SK-N-SH (cell line): ENCODE results near the gene LRRC8E. TPM values are rescaled to one million over a fixed set of nuclear protein-coding genes. Genes with fewer than 3 reads are reported as not detected.

ENCODE experiments used
- CTCF ChIA-PET: fragments of 300-600, 350-600 bp; formaldehyde crosslinking; extraction: SDS; loops from one replicate; lab custom pipeline; 2021; lab: Yijun Ruan, JAX
- POLR2A ChIA-PET: fragments of 350-600 bp; sonication (Branson Sonifier 250); formaldehyde crosslinking; extraction: SDS; loops from one replicate; lab custom pipeline; 2020; ENCODE audit warnings: antibody characterized with exemption, inconsistent platforms; lab: Yijun Ruan, JAX
- DNase-seq: peaks from one replicate; pipeline ENCODE4 v3.0.0; 2012
- H2AFZ ChIP-seq: fragments of 200-600 bp; sonication (generic); 2 replicates; pipeline ENCODE4 v1.8.1; 2016; ENCODE audit warnings: antibody characterized with exemption, mild to moderate bottlenecking, low read depth
- H3F3A ChIP-seq: fragments of 200-600 bp; sonication (generic); replicated peaks from 2 replicates; pipeline ENCODE3; 2016; ENCODE audit warnings: antibody characterized with exemption, mild to moderate bottlenecking; ENCODE audit not compliant: insufficient read depth
- H3K27ac ChIP-seq, 2 experiments: fragments of 200-500 bp in 1 of 2; fragments of 200-600 bp in 1 of 2; sonication (Bioruptor generic) in 1 of 2; sonication (generic), shearing (Covaris generic) in 1 of 2; 2 replicates each; pipeline versions ENCODE4 v1.5.1 to v1.6.1; 2014 to 2016; ENCODE audit warnings: low read depth in 2 of 2, inconsistent platforms in 1 of 2, low read length in 1 of 2, mild to moderate bottlenecking in 1 of 2, mixed read lengths in 1 of 2
- H3K27me3 ChIP-seq: fragments of 200-600 bp; sonication (generic), shearing (Covaris generic); 2 replicates; pipeline ENCODE4 v1.6.1; 2016; ENCODE audit warnings: mixed run types; ENCODE audit not compliant: insufficient read depth
- H3K36me3 ChIP-seq, 2 experiments: fragments of 200-500 bp in 1 of 2; fragments of 200-600 bp in 1 of 2; sonication (Bioruptor generic) in 1 of 2; sonication (generic) in 1 of 2; replicated peaks in 1 of 2; 2 replicates each; pipeline versions ENCODE3 to v1.5.1; 2014 to 2016; ENCODE audit warnings: low read length in 1 of 2, mild to moderate bottlenecking in 1 of 2; ENCODE audit not compliant: insufficient read depth in 2 of 2, control insufficient read depth in 1 of 2
- H3K4me1 ChIP-seq, 2 experiments: fragments of 200-500 bp in 1 of 2; fragments of 200-600 bp in 1 of 2; sonication (Bioruptor generic) in 1 of 2; sonication (generic), shearing (Covaris generic) in 1 of 2; 2 replicates each; pipeline versions ENCODE4 v1.5.1 to v1.6.1; 2014 to 2016; ENCODE audit warnings: low read depth in 1 of 2, low read length in 1 of 2, mixed run types in 1 of 2; ENCODE audit not compliant: insufficient read depth in 2 of 2, control insufficient read depth in 1 of 2
- H3K4me2 ChIP-seq: fragments of 200-600 bp; sonication (generic), shearing (Covaris generic); 2 replicates; pipeline ENCODE4 v1.6.1; 2017; ENCODE audit warnings: mixed run types
- H3K4me3 ChIP-seq, 2 experiments: fragments of 200-500 bp in 1 of 2; fragments of 200-600 bp in 1 of 2; sonication (Bioruptor generic) in 1 of 2; sonication (generic), shearing (Covaris generic) in 1 of 2; 2 replicates each; pipeline versions ENCODE4 v1.5.1 to v1.8.1; 2014 to 2016; ENCODE audit warnings: low read depth in 2 of 2, inconsistent platforms in 1 of 2, low read length in 1 of 2, mild to moderate bottlenecking in 1 of 2, mixed read lengths in 1 of 2, moderate library complexity in 1 of 2
- H3K79me2 ChIP-seq: fragments of 200-600 bp; sonication (generic); 2 replicates; pipeline ENCODE4 v1.8.1; 2017; ENCODE audit warnings: mild to moderate bottlenecking; ENCODE audit not compliant: insufficient read depth
- H3K9ac ChIP-seq: fragments of 200-600 bp; sonication (generic); 2 replicates; pipeline ENCODE4 v1.6.1; 2017; ENCODE audit warnings: mixed run types
- H3K9me2 ChIP-seq: fragments of 200-600 bp; sonication (generic); 2 replicates; pipeline ENCODE4 v1.6.1; 2017; ENCODE audit warnings: mixed run types
- H3K9me3 ChIP-seq: fragments of 200-600 bp; sonication (generic); 2 replicates; pipeline ENCODE4 v1.6.1; 2017; ENCODE audit warnings: mixed run types, mild to moderate bottlenecking, moderate library complexity
- H4K20me1 ChIP-seq: fragments of 200-600 bp; sonication (generic); 2 replicates; pipeline ENCODE4 v1.6.1; 2017; ENCODE audit warnings: mild to moderate bottlenecking, mixed run types; ENCODE audit not compliant: insufficient read depth
- CTCF ChIP-seq: fragments of 200-600 bp; sonication (generic); IDR thresholded peaks from 2 replicates; pipeline ENCODE4 v1.6.1; 2017; ENCODE audit warnings: antibody characterized with exemption, mild to moderate bottlenecking, moderate library complexity
- EP300 ChIP-seq, 2 experiments: IDR thresholded peaks; 2 replicates each; pipeline versions ENCODE4 v1.4.0 to v1.6.1; 2012; ENCODE audit warnings: borderline replicate concordance in 1 of 2, low read depth in 1 of 2, low read length in 1 of 2
- MAX ChIP-seq: IDR thresholded peaks from 2 replicates; pipeline ENCODE4 v1.4.0; 2012; ENCODE audit warnings: low read depth
- MXI1 ChIP-seq: IDR thresholded peaks from 2 replicates; pipeline ENCODE4 v1.6.1; 2012; ENCODE audit warnings: mild to moderate bottlenecking, low read depth, low read length, improper control_type of control experiment
- NRF1 ChIP-seq: IDR thresholded peaks from 2 replicates; pipeline ENCODE4 v1.6.1; 2012; ENCODE audit warnings: low read depth, mild to moderate bottlenecking, low read length
- POLR2AphosphoS5 ChIP-seq: IDR thresholded peaks from 2 replicates; pipeline ENCODE4 v1.6.1; 2012; ENCODE audit warnings: low read depth, low read length
- RAD21 ChIP-seq: IDR thresholded peaks from 2 replicates; pipeline ENCODE4 v1.6.1; 2012; ENCODE audit warnings: mild to moderate bottlenecking, low read length
- SIN3A ChIP-seq: IDR thresholded peaks from 2 replicates; pipeline ENCODE4 v1.6.1; 2012; ENCODE audit warnings: low read depth, mild to moderate bottlenecking, low read length, moderate library complexity, borderline replicate concordance
- SMC3 ChIP-seq: IDR thresholded peaks from 2 replicates; pipeline ENCODE4 v1.6.1; 2012; ENCODE audit warnings: low read depth, low read length, improper control_type of control experiment
- TCF12 ChIP-seq: IDR thresholded peaks from 2 replicates; pipeline ENCODE4 v1.4.0; 2012
- USF1 ChIP-seq: IDR thresholded peaks from 2 replicates; pipeline ENCODE4 v1.4.0; 2012; ENCODE audit warnings: low read depth, borderline replicate concordance
- WGBS: methylation state at CpG from one replicate; pipeline ENCODE4 v1.1.6; 2017; ENCODE audit warnings: low lambda C conversion rate; 5-methylcytosine and 5-hydroxymethylcytosine counted together
- polyA plus RNA-seq, 3 experiments: library from polyadenylated mRNA; depleted of rRNA; stranded (reverse); fragments of >200 nt; gene quantifications; 2 replicates each; pipeline ENCODE4 v1.2.3, GENCODE V29; 2012

LRRC8E gene
- polyA plus RNA-seq, 1 of the 3 experiments (the other 2 are of a cell fraction) = 0.02 TPM

GRCh38 chr19:7925171-7925851 is 37.0 kb downstream of the LRRC8E start:
- no CpG with 5 or more reads among the region's 98 CpGs for WGBS
- no peak overlapping the region for H2AFZ ChIP-seq
- H3K27ac ChIP-seq = peak overlapping the region in 1 of 2 experiments; percentile 81; a peak in 2 of 4 replicates
- TF ChIP-seq SMC3 = peak; percentile 57
- no peak for TF ChIP-seq TCF12
- peak; percentile 54 for TF ChIP-seq RAD21
- peak; percentile 83 for TF ChIP-seq CTCF
- 0 out of 2 replicates have a peak, but pooled peaks have one; percentile 27 for TF ChIP-seq POLR2AphosphoS5
- no peak for TF ChIP-seq USF1
- peak; percentile 68 for TF ChIP-seq MXI1
- no peak for TF ChIP-seq EP300 (IDR thresholded peaks at IDR 0.05; ENCODE audit: borderline replicate concordance in 1 of 2, low read depth in 1 of 2, low read length in 1 of 2)
- peak; percentile 97 for TF ChIP-seq MAX
- TF ChIP-seq NRF1 = peak; percentile 70
- TF ChIP-seq SIN3A = 0 out of 2 replicates have a peak, but pooled peaks have one; percentile 27
- H4K20me1 ChIP-seq = peaks cover 36% of the 10 kb centered on the region
- peak; percentile 94 for DNase-seq
- CTCF ChIA-PET = interaction anchor here (1.7 kb wide), 1 partner anchor 72 kb away, joined by 12 read pairs; no protein-coding TSS in a partner anchor
- no peaks in the 10 kb centered on the region for H3K27me3 ChIP-seq
- POLR2A ChIA-PET = no interaction called here
- no peaks in the 10 kb centered on the region for H3K9me2 ChIP-seq
- H3F3A ChIP-seq = peaks cover 29% of the 10 kb centered on the region
- H3K4me3 ChIP-seq = peak overlapping the region; percentile 64 to 72
- H3K4me1 ChIP-seq = peaks cover 43 to 63% of the 10 kb centered on the region in 2 experiments
- no peaks in the 10 kb centered on the region for H3K9me3 ChIP-seq
- peaks cover 4 to 23% of the 10 kb centered on the region in 2 experiments for H3K36me3 ChIP-seq
- peaks cover 24% of the 10 kb centered on the region; the same call in 1 of the 2 replicates for H3K79me2 ChIP-seq
- peak overlapping the region; percentile 63; the same call in 1 of the 2 replicates for H3K9ac ChIP-seq
- peak overlapping the region; percentile 74; the same call in 1 of the 2 replicates for H3K4me2 ChIP-seq
